K562 (cell line): ENCODE data around the gene SEC23IP. TPM values are rescaled to one million over a fixed set of nuclear protein-coding genes. Genes with fewer than 3 reads are reported as not detected.

Source experiments
- CCAR2 ChIP-seq: fragments of 200-400 bp; formaldehyde crosslinking; IDR thresholded peaks from 2 replicates; pipeline ENCODE4 v1.6.1; 2017; ENCODE audit warnings: mild to moderate bottlenecking, low read depth, low read length
- GATAD2A ChIP-seq: fragments of 450-650 bp; IDR thresholded peaks from 2 replicates; pipeline ENCODE4 v1.6.1; 2017
- SIN3B ChIP-seq: fragments of 450-650 bp; IDR thresholded peaks from 2 replicates; pipeline ENCODE4 v1.6.1; 2017; ENCODE audit warnings: low read depth, mild to moderate bottlenecking, moderate library complexity
- polyA plus RNA-seq, 8 experiments: library from polyadenylated mRNA; depleted of rRNA in 4 of 8; stranded (reverse) in 5 of 8; unstranded in 3 of 8; fragments of >200 nt; fragmentation: Nextera tagmentation in 2 of 8; fragmentation: Illumina TruSeq in 1 of 8; extraction: Ambion mirVana in 2 of 8; extraction: Trizol in 1 of 8; gene quantifications; 2 replicates each; pipeline versions ENCODE4 v1.2.1 to v1.2.3, GENCODE V29; 2011 to 2014; ENCODE audit warnings: inconsistent platforms in 1 of 8, missing spikeins in 1 of 8
- total RNA-seq, 7 experiments: library from RNA; depleted of rRNA in 6 of 7; stranded (reverse); fragments of >200 nt in 6 of 7; fragmentation: Illumina TruSeq in 2 of 7; extraction: Trizol in 2 of 7; gene quantifications; 2 replicates each; pipeline versions ENCODE4 v1.2.1 to v1.2.3, GENCODE V29; 2011 to 2021; ENCODE audit warnings: low replicate concordance in 1 of 7
- TF ChIP-seq, protein P1 (sequence below), 2 experiments: fragments of 450-650 bp; formaldehyde crosslinking in 1 of 2; IDR thresholded peaks; 2 replicates each; pipeline versions ENCODE4 v1.4.0 to v1.6.1; 2014 to 2020; ENCODE audit warnings: mild to moderate bottlenecking in 2 of 2, borderline replicate concordance in 1 of 2, low read depth in 1 of 2
- TF ChIP-seq, protein P2 (sequence below): fragments of 250-450 bp; sonication (Bioruptor Pico); IDR thresholded peaks from 2 replicates; pipeline ENCODE4 v1.8.0; 2021; ENCODE audit warnings: mild to moderate bottlenecking, moderate library complexity

SEC23IP gene
- total and polyA plus RNA-seq, 9 of the 15 experiments (the other 6 are each of a cell fraction or from before 2014, with no cell fraction given): 15.8 to 38.4 (median 22.5) TPM

DNA sequence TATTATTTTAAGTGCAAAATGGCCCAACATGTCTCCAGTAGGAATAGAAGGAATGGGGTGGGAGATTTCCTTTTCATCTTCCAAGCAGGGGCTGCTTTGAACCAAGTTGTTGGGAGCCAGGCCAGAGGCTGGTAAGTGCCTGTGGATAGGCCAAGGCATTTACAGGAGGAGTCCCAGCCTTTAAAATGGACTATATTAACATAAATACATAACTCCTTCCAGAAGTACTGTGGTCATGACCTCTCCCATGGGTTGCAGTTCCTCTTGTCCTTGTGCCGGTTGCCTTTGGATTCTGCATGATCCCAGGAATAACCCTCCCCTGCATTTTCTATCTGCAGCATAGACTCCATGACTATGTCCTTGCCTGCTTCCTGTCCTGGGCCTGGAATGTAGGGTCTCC lies 95.8 kb downstream of the SEC23IP start (continued):
- TF ChIP-seq, protein P1, sequence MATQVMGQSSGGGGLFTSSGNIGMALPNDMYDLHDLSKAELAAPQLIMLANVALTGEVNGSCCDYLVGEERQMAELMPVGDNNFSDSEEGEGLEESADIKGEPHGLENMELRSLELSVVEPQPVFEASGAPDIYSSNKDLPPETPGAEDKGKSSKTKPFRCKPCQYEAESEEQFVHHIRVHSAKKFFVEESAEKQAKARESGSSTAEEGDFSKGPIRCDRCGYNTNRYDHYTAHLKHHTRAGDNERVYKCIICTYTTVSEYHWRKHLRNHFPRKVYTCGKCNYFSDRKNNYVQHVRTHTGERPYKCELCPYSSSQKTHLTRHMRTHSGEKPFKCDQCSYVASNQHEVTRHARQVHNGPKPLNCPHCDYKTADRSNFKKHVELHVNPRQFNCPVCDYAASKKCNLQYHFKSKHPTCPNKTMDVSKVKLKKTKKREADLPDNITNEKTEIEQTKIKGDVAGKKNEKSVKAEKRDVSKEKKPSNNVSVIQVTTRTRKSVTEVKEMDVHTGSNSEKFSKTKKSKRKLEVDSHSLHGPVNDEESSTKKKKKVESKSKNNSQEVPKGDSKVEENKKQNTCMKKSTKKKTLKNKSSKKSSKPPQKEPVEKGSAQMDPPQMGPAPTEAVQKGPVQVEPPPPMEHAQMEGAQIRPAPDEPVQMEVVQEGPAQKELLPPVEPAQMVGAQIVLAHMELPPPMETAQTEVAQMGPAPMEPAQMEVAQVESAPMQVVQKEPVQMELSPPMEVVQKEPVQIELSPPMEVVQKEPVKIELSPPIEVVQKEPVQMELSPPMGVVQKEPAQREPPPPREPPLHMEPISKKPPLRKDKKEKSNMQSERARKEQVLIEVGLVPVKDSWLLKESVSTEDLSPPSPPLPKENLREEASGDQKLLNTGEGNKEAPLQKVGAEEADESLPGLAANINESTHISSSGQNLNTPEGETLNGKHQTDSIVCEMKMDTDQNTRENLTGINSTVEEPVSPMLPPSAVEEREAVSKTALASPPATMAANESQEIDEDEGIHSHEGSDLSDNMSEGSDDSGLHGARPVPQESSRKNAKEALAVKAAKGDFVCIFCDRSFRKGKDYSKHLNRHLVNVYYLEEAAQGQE (IDR thresholded peaks at IDR 0.05; ENCODE audit: borderline replicate concordance): no peak
- TF ChIP-seq, protein P1 (CRISPR knock-in tag; IDR thresholded peaks at IDR 0.05; ENCODE audit: low read depth): no peak
- TF ChIP-seq, protein P2, sequence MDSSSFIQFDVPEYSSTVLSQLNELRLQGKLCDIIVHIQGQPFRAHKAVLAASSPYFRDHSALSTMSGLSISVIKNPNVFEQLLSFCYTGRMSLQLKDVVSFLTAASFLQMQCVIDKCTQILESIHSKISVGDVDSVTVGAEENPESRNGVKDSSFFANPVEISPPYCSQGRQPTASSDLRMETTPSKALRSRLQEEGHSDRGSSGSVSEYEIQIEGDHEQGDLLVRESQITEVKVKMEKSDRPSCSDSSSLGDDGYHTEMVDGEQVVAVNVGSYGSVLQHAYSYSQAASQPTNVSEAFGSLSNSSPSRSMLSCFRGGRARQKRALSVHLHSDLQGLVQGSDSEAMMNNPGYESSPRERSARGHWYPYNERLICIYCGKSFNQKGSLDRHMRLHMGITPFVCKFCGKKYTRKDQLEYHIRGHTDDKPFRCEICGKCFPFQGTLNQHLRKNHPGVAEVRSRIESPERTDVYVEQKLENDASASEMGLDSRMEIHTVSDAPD (CRISPR knock-in tag): no peak
- TF ChIP-seq CCAR2: no peak
- TF ChIP-seq SIN3B: no peak
- no peak for TF ChIP-seq GATAD2A
